ENCODE results near the gene C14orf132. TPM values are rescaled to one million over a fixed set of nuclear protein-coding genes. Genes with fewer than 3 reads are reported as not detected.

C14orf132 gene
- total and polyA plus RNA-seq, 2 of the 4 experiments (the other 2 are of a cell fraction), result 6.3 to 13.5 TPM

GRCh38 chr14:96100161-96101064 lies 61.3 kb downstream of the C14orf132 start (continued):
- TF ChIP-seq RCOR1 (IDR thresholded peaks at IDR 0.05; ENCODE audit: insufficient replicate concordance, low read length) (no peak), BHLHE40 (IDR thresholded peaks at IDR 0.05; ENCODE audit: low read depth, low read length) (0 out of 2 replicates have a peak, but pooled peaks have one; percentile 49), RFX5 (IDR thresholded peaks at IDR 0.05; ENCODE audit: low read depth, low read length) (no peak), NFE2L2 (IDR thresholded peaks at IDR 0.05; ENCODE audit: low read depth, low read length) (no peak)
